CD4-positive, alpha-beta memory T cell (primary cell): ENCODE measurements around the gene RGS7. TPM values are rescaled to one million over a fixed set of nuclear protein-coding genes. Genes with fewer than 3 reads are reported as not detected.

ENCODE experiments used
- CTCF ChIA-PET: fragments of 350-600 bp; sonication (Branson Sonifier 250); formaldehyde crosslinking; loops from one replicate; lab custom pipeline; 2021; ENCODE audit warnings: inconsistent platforms; ENCODE audit not compliant: partially characterized antibody; lab: Charles Lee
- POLR2A ChIA-PET: fragments of 350-600 bp; sonication (Branson Sonifier 250); formaldehyde crosslinking; loops from one replicate; lab custom pipeline; 2021; ENCODE audit not compliant: partially characterized antibody; lab: Charles Lee
- DNase-seq, 5 donors: peaks; one replicate each; pipeline versions ENCODE4 v3.0.0 to v3.0.0-alpha.2; 2020 to 2022; ENCODE audit warnings: mixed read lengths in 1 of 5
- H3K27ac ChIP-seq: one replicate; pipeline ENCODE4 v1.7.0; 2013; ENCODE audit warnings: low read depth, low read length
- H3K27me3 ChIP-seq: 2 replicates; pipeline ENCODE4 v1.7.0; 2013; ENCODE audit warnings: mild to moderate bottlenecking, low read length, moderate library complexity; ENCODE audit not compliant: insufficient read depth
- H3K36me3 ChIP-seq: 2 replicates; pipeline ENCODE4 v1.7.0; 2013; ENCODE audit warnings: mild to moderate bottlenecking, low read length, moderate library complexity; ENCODE audit not compliant: insufficient read depth
- H3K4me1 ChIP-seq: 2 replicates; pipeline ENCODE4 v1.7.0; 2013; ENCODE audit warnings: mild to moderate bottlenecking, low read length, moderate library complexity; ENCODE audit not compliant: insufficient read depth
- H3K4me3 ChIP-seq, 2 donors: one replicate each; pipeline ENCODE4 v1.7.0; 2013; ENCODE audit warnings: low read length in 2 of 2, mild to moderate bottlenecking in 1 of 2
- H3K9me3 ChIP-seq, 2 donors: one replicate each; pipeline ENCODE4 v1.7.0; 2013; ENCODE audit warnings: low read length in 2 of 2, control low read depth in 1 of 2; ENCODE audit not compliant: control insufficient read depth in 1 of 2
- H3K27ac Mint-ChIP-seq, 7 donors: one replicate each; pipeline ENCODE4 v1.8.0; 2020 to 2021; ENCODE audit warnings: mixed read lengths in 7 of 7, mild to moderate bottlenecking in 6 of 7, inconsistent platforms in 3 of 7, moderate library complexity in 3 of 7
- H3K27me3 Mint-ChIP-seq, 2 donors: one replicate each; pipeline ENCODE4 v1.8.0; 2020 to 2021; ENCODE audit warnings: mixed read lengths in 2 of 2
- H3K36me3 Mint-ChIP-seq, 2 donors: one replicate each; pipeline ENCODE4 v1.8.0; 2020 to 2021; ENCODE audit warnings: mixed read lengths in 2 of 2, inconsistent platforms in 1 of 2, mild to moderate bottlenecking in 1 of 2
- H3K4me1 Mint-ChIP-seq, 4 donors: one replicate each; pipeline ENCODE4 v1.8.0; 2020 to 2021; ENCODE audit warnings: mixed read lengths in 4 of 4, mild to moderate bottlenecking in 1 of 4
- H3K4me3 Mint-ChIP-seq, 8 donors: one replicate each; pipeline ENCODE4 v1.8.0; 2020 to 2021; ENCODE audit warnings: mixed read lengths in 8 of 8, mild to moderate bottlenecking in 7 of 8, moderate library complexity in 6 of 8, inconsistent platforms in 3 of 8
- H3K9me3 Mint-ChIP-seq, 8 donors: one replicate each; pipeline ENCODE4 v1.8.0; 2020 to 2021; ENCODE audit warnings: mixed read lengths in 8 of 8, mild to moderate bottlenecking in 5 of 8, inconsistent platforms in 3 of 8, moderate library complexity in 1 of 8
- intact Hi-C: fragments of 100-400 bp; cut with micrococcal nuclease; formaldehyde crosslinking; loops from one replicate; pipeline ENCODE4 v1.15.1; 2023
- polyA plus RNA-seq, 2 donors: library from polyadenylated mRNA; unstranded; fragments of 300-500 nt; fragmentation: Illumina TruSeq; gene quantifications; one replicate each; pipeline ENCODE4 v1.2.3, GENCODE V29; 2021
- total RNA-seq, 2 experiments: library from RNA; stranded (reverse); gene quantifications; one replicate each; pipeline ENCODE4 v1.2.3, GENCODE V29; 2021

RGS7 gene
- total and polyA plus RNA-seq, 4 experiments from 2014 or later = not detected

DNA sequence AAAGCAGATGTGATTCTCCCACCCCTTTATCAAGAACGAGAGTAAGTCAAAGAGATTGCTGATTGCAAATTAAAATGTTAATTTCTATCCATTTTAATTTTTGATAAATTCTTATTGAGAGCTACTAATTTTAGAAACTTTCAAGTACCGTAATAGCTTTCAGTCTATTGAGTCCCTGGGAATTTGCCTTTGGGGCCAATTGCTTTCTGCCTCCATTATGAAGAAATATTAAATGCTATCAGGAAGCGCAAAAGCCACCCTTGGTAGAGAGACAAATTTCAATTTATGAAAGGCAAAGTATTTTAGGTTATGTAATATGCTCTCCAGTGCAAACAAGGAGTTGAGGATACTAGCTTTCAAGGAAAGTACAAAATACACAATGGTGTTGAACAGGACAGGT, 332.2 kb downstream of the RGS7 start:
- no peak overlapping the region for H3K4me3 ChIP-seq
- no peak for DNase-seq
- no peaks in the 10 kb centered on the region for H3K4me1 Mint-ChIP-seq
- no peaks in the 10 kb centered on the region for H3K36me3 ChIP-seq
- H3K36me3 Mint-ChIP-seq = no peaks in the 10 kb centered on the region
- ChIA-PET POLR2A (no interaction called here), CTCF (no interaction called here)
- intact Hi-C loops = no loop called here
- no peaks in the 10 kb centered on the region for H3K4me1 ChIP-seq
- H3K9me3 ChIP-seq = no peaks in the 10 kb centered on the region
- no peak overlapping the region for H3K27ac ChIP-seq
- no peaks in the 10 kb centered on the region for H3K27me3 Mint-ChIP-seq
- H3K9me3 Mint-ChIP-seq = peaks cover 0 to 6% (median 5%) of the 10 kb centered on the region in 8 donors
- no peak overlapping the region for H3K4me3 Mint-ChIP-seq
- no peaks in the 10 kb centered on the region for H3K27me3 ChIP-seq
- H3K27ac Mint-ChIP-seq = no peak overlapping the region

DNA sequence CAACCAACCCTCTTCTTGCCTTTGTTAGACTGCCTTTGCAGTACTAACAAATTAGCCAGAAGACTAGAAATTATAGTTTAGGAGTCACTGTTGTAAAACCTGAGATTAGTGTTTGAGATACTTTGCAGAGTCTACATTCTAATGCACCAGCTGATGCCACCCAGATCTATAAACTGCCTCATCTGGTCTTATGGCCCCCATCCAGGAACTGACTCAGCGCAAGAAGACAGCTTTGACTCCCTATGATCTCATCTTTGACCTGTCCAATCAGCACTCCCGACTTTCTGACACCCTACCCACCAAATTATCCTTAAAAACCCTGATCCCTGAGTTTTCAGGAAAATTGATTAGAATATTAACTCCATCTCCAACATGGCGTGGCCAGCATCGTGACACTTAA, 334.6 kb downstream of the RGS7 start:
- DNase-seq = no peak
- H3K4me3 ChIP-seq = no peak overlapping the region
- no peaks in the 10 kb centered on the region for H3K36me3 Mint-ChIP-seq
- ChIA-PET CTCF (no interaction called here), POLR2A (no interaction called here)
- no peaks in the 10 kb centered on the region for H3K4me1 Mint-ChIP-seq
- H3K4me1 ChIP-seq = no peaks in the 10 kb centered on the region
- H3K27me3 ChIP-seq = no peaks in the 10 kb centered on the region
- no peak overlapping the region for H3K27ac Mint-ChIP-seq
- no peaks in the 10 kb centered on the region for H3K9me3 ChIP-seq
- H3K27me3 Mint-ChIP-seq = no peaks in the 10 kb centered on the region
- H3K4me3 Mint-ChIP-seq = no peak overlapping the region
- intact Hi-C loops = no loop called here
- no peak overlapping the region for H3K27ac ChIP-seq
- H3K9me3 Mint-ChIP-seq = peaks cover 3 to 18% (median 6%) of the 10 kb centered on the region in 8 donors
- H3K36me3 ChIP-seq = no peaks in the 10 kb centered on the region

DNA sequence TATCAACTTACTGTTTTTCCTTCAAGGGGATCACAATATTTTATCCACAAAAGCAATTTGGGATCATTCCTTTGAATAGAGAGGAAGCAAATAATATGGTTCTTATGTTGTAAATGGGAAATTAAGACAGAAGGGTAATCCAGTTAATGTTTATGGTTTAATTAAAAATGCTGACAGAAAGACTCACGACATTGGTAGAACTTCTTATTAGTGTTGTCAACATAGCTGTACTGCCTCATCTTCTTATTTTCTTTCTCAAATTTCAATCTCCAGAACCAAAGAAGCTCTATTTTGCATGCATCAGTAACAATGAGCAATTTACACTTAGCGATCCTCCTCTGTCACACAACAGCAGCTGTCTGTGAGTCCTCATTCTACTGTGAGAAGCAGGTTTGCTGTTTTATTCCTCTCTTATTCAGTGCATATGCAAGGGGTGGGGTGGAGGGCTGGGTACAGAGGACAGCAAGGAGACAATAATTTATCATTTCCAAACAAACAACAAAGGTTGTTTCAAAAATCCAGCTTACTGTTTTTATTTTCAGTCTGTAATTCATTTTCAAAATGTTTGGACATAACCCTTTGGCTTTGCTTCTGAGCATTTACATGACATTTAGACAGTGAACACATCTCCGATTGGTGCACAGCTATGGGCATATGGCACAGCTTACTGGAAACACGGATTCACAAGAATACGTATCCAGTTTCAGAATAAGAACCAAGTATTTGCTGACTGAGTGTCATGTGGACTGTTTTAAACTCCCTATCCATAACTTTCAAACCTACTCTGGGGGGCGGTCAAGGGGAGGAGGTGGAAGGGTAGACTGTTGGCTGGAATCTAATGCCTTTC, 335.9 kb downstream of the RGS7 start:
- H3K27me3 Mint-ChIP-seq = no peaks in the 10 kb centered on the region
- no peak overlapping the region for H3K4me3 ChIP-seq
- H3K9me3 ChIP-seq = no peaks in the 10 kb centered on the region
- no peaks in the 10 kb centered on the region for H3K27me3 ChIP-seq
- ChIA-PET POLR2A (no interaction called here), CTCF (no interaction called here)
- H3K27ac ChIP-seq = no peak overlapping the region
- intact Hi-C loops = no loop called here
- H3K27ac Mint-ChIP-seq = no peak overlapping the region
- no peaks in the 10 kb centered on the region for H3K36me3 Mint-ChIP-seq
- no peaks in the 10 kb centered on the region for H3K4me1 Mint-ChIP-seq
- peak overlapping the region in 1 of 8 donors; percentile 9 for H3K4me3 Mint-ChIP-seq
- peaks cover 3 to 19% (median 9%) of the 10 kb centered on the region in 8 donors for H3K9me3 Mint-ChIP-seq
- no peak for DNase-seq
- H3K4me1 ChIP-seq = no peaks in the 10 kb centered on the region
- no peaks in the 10 kb centered on the region for H3K36me3 ChIP-seq

DNA sequence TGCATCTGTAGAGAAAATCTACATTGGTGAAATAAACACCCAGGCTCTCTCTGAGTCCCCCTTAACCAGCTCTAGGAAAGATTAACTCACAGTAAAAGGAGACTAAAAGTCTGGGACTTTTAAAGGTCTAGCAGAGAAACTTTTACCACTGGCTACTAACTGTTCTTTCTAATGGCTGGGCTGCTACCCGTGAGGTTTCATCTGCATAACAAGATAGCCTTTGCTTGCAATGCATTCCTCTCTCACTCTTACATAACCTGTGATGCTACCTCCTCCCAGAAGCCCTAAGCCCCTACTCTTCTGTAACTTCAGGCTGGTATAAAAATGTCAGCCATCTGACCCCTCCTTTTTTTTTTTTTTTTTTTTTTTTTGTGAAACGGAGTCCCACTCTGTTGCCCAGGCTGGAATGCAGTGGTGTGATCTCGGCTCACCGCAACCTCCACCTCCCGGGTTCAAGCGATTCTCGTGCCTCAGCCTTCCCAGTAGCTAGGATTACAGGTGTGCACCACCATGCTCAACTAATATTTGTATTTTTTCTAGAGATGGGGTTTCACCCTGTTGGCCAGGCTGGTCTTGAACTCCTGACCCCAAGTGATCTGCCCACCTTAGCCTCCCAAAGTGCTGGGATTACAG, 344.2 kb downstream of the RGS7 start:
- Mint-ChIP-seq H3K27ac (no peak overlapping the region), H3K27me3 (no peaks in the 10 kb centered on the region), H3K4me3 (no peak overlapping the region), H3K9me3 (peaks cover 0 to 26% (median 10%) of the 10 kb centered on the region in 8 donors), H3K4me1 (no peaks in the 10 kb centered on the region), H3K36me3 (no peaks in the 10 kb centered on the region)
- Histone ChIP-seq H3K4me3 (no peak overlapping the region), H3K27me3 (no peaks in the 10 kb centered on the region), H3K4me1 (no peaks in the 10 kb centered on the region), H3K27ac (no peak overlapping the region), H3K36me3 (no peaks in the 10 kb centered on the region), H3K9me3 (no peaks in the 10 kb centered on the region)
- CTCF ChIA-PET = no interaction called here
- intact Hi-C loops = no loop called here
- POLR2A ChIA-PET = no interaction called here
- DNase-seq = no peak

DNA sequence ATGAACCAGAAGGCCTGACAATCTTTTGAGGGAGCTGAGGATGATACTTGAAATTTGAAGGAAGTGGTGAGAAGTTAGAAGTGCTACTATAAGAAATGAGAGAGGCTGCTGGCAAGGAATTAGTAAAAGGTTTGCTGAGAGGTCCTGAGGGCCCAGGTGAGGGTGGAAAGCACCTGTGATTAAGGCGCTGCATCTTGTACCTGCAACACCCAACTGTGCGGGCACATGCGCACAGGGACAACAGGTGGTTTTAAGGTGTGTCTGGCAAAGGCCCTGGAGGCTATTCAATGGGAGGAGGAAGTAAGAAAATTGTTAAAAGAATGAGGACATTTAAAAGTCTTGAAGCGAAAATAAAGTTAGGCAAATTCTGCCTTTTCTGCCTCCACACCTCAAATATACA, 349.3 kb downstream of the RGS7 start:
- intact Hi-C loops = no loop called here
- ChIA-PET CTCF (no interaction called here), POLR2A (no interaction called here)
- no peaks in the 10 kb centered on the region for H3K4me1 ChIP-seq
- no peaks in the 10 kb centered on the region for H3K9me3 ChIP-seq
- Mint-ChIP-seq H3K36me3 (no peaks in the 10 kb centered on the region), H3K4me1 (no peaks in the 10 kb centered on the region), H3K4me3 (no peak overlapping the region), H3K27ac (no peak overlapping the region), H3K27me3 (no peaks in the 10 kb centered on the region), H3K9me3 (peaks cover 0 to 18% (median 9%) of the 10 kb centered on the region in 8 donors)
- H3K4me3 ChIP-seq = no peak overlapping the region
- no peak overlapping the region for H3K27ac ChIP-seq
- no peak for DNase-seq
- no peaks in the 10 kb centered on the region for H3K27me3 ChIP-seq
- no peaks in the 10 kb centered on the region for H3K36me3 ChIP-seq

DNA sequence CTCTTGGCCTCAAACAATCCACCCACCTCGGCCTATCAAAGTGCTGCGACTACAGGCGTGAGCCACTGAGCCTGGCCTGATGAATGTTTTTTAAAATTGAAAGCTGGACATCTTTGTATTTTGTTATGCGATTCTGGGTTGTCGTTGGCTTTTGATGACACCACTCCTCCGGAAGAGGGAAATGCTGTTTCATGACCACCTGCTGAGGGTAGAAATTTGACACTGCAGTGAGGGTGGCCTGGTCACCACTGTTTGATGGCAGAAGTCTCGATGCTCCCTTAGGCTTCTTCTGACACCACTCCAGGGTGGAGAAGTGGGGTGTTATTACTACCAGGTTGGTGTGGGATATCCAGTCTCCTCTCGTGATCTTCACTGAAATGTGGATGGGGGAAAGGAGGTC, 357.2 kb downstream of the RGS7 start:
- H3K4me1 ChIP-seq = no peaks in the 10 kb centered on the region
- no peak overlapping the region for H3K4me3 ChIP-seq
- no peaks in the 10 kb centered on the region for H3K9me3 ChIP-seq
- Mint-ChIP-seq H3K36me3 (no peaks in the 10 kb centered on the region), H3K9me3 (peaks cover 0 to 10% (median 5%) of the 10 kb centered on the region in 8 donors), H3K27ac (no peak overlapping the region), H3K4me3 (no peak overlapping the region), H3K27me3 (no peaks in the 10 kb centered on the region), H3K4me1 (no peaks in the 10 kb centered on the region)
- H3K27ac ChIP-seq = no peak overlapping the region
- CTCF ChIA-PET = no interaction called here
- H3K27me3 ChIP-seq = no peaks in the 10 kb centered on the region
- no peak for DNase-seq
- intact Hi-C loops = no loop called here
- H3K36me3 ChIP-seq = no peaks in the 10 kb centered on the region
- POLR2A ChIA-PET = no interaction called here

DNA sequence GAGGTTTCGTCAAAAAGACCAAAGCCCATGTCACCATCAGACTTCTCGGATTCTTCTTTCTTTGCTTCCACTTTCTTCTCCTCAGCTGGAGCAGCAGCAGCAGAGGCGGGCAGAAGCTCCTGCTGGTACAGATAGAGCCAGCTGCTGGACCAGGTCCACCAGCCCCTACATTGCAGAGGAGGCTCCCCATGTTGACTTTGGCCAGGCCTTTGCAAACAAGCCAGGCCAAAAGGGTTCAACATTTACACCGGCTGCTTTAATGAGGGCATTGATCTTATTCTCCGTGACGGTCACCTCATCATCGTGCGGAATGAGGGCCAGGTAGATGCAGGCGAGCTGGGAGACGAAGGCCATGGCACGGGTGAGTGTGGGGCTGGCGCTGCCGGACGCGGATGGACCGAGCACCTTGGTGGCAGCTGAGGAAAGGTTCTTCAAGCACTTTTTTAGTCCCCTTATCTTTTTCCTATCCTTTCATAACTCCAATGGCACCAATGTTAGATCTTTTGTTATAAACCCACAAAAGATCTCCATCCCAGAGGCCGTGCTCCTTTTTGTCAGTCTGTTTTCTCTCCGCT, 358.5 kb downstream of the RGS7 start:
- Histone ChIP-seq H3K36me3 (no peaks in the 10 kb centered on the region), H3K4me3 (no peak overlapping the region), H3K4me1 (no peaks in the 10 kb centered on the region), H3K9me3 (no peaks in the 10 kb centered on the region), H3K27me3 (no peaks in the 10 kb centered on the region), H3K27ac (no peak overlapping the region)
- Mint-ChIP-seq H3K9me3 (peaks cover 0 to 8% (median 5%) of the 10 kb centered on the region in 8 donors), H3K4me1 (no peaks in the 10 kb centered on the region), H3K36me3 (no peaks in the 10 kb centered on the region), H3K4me3 (no peak overlapping the region), H3K27me3 (no peaks in the 10 kb centered on the region), H3K27ac (no peak overlapping the region)
- no peak for DNase-seq
- intact Hi-C loops = no loop called here
- POLR2A ChIA-PET = no interaction called here
- CTCF ChIA-PET = no interaction called here
